ENCODE data around the gene EOLA2.

The EOLA2 gene

GRCh38 chrX:149982310-149982709, 44.0 kb upstream of the EOLA2 start:
- H3K27ac ChIP-seq (replicated peaks): no peak overlapping the region
- H3K27me3 ChIP-seq (ENCODE audit: insufficient read depth, poor library complexity, severe bottlenecking): no peaks in the 10 kb centered on the region
- no peak for TF ChIP-seq GABPA (IDR thresholded peaks at IDR 0.05; ENCODE audit: low read depth)
- no peak for TF ChIP-seq SPI1 (IDR thresholded peaks at IDR 0.05; ENCODE audit: borderline replicate concordance, low read depth)
- TF ChIP-seq REST (IDR thresholded peaks at IDR 0.05; ENCODE audit: insufficient replicate concordance, low read depth): no peak
- TF ChIP-seq CTCF (IDR thresholded peaks at IDR 0.05; ENCODE audit: insufficient read depth, low read length): no peak
- TF ChIP-seq POLR2AphosphoS5 (IDR thresholded peaks at IDR 0.05; ENCODE audit: low read depth): no peak
- no peak for DNase-seq (ENCODE audit: low read depth in 1 of 2, low spot score in 1 of 2)
- H3K4me3 ChIP-seq (replicated peaks; ENCODE audit: insufficient read depth, low read length): no peak overlapping the region

DNA sequence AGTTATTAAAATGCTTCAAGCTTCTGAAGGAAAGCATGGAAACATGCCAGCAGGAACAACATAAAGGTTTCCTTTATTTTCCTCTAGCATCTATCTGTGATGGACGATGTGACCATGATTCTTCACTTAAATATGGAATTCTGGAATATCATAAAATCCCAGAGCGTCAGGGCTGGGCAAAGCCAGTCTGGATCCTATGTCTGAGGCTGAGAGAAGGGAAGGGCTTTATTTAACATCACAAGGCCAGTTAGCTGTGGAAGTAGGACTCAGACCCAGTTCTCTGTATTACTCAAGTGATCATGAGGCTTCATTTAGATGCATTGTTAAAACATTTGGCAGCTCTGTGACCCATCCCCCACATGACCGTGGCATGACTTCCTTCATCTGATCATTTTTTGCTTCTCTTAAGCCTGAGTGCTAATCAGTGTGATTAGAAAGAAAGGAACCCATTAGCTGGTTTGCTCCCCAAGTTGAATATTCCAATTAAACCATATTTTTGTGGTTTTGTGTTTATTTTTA, 40.9 kb upstream of the EOLA2 start:
- H3K27me3 ChIP-seq (ENCODE audit: insufficient read depth, poor library complexity, severe bottlenecking): no peaks in the 10 kb centered on the region
- DNase-seq (ENCODE audit: low read depth in 1 of 2, low spot score in 1 of 2): no peak
- TF ChIP-seq CTCF (IDR thresholded peaks at IDR 0.05; ENCODE audit: insufficient read depth, low read length): no peak
- no peak for TF ChIP-seq SPI1 (IDR thresholded peaks at IDR 0.05; ENCODE audit: borderline replicate concordance, low read depth)
- no peak for TF ChIP-seq GABPA (IDR thresholded peaks at IDR 0.05; ENCODE audit: low read depth)
- no peak for TF ChIP-seq POLR2AphosphoS5 (IDR thresholded peaks at IDR 0.05; ENCODE audit: low read depth)
- TF ChIP-seq REST (IDR thresholded peaks at IDR 0.05; ENCODE audit: insufficient replicate concordance, low read depth): no peak
- no peak overlapping the region for H3K4me3 ChIP-seq (replicated peaks; ENCODE audit: insufficient read depth, low read length)
- H3K27ac ChIP-seq (replicated peaks): no peak overlapping the region

- no peaks in the 10 kb centered on the region for H3K27me3 ChIP-seq (ENCODE audit: insufficient read depth, poor library complexity, severe bottlenecking)
- no peak for TF ChIP-seq POLR2AphosphoS5 (IDR thresholded peaks at IDR 0.05; ENCODE audit: low read depth)
- no peak for TF ChIP-seq SPI1 (IDR thresholded peaks at IDR 0.05; ENCODE audit: borderline replicate concordance, low read depth)
- no peak for TF ChIP-seq GABPA (IDR thresholded peaks at IDR 0.05; ENCODE audit: low read depth)
- no peak for TF ChIP-seq CTCF (IDR thresholded peaks at IDR 0.05; ENCODE audit: insufficient read depth, low read length)
- no peak for TF ChIP-seq REST (IDR thresholded peaks at IDR 0.05; ENCODE audit: insufficient replicate concordance, low read depth)
- peak in 1 of 2 experiments; percentile 37 for DNase-seq (ENCODE audit: low read depth in 1 of 2, low spot score in 1 of 2)
- no peak overlapping the region for H3K27ac ChIP-seq (replicated peaks)
- H3K4me3 ChIP-seq (replicated peaks; ENCODE audit: insufficient read depth, low read length): no peak overlapping the region
These were observed 24.8 kb upstream of the EOLA2 start for GRCh38 chrX:149962859-149963757.

All from HL-60 (cell line).